A673 (cell line): ENCODE data around the gene RMI2. TPM values are rescaled to one million over a fixed set of nuclear protein-coding genes. Genes with fewer than 3 reads are reported as not detected.

Source experiments
- BruUV-seq: library from RNA; stranded (reverse); fragments of 400-500 nt; replicated peaks from 2 replicates; lab custom pipeline; 2021; lab: Mats Ljungman, UMichigan
- CTCF ChIA-PET: fragments of 300-600 bp; sonication (Branson Sonifier 250); formaldehyde crosslinking; loops from one replicate; lab custom pipeline; 2022; ENCODE audit warnings: antibody characterized with exemption; lab: Charles Lee
- POLR2A ChIA-PET: fragments of 300-600 bp; sonication (Branson Sonifier 250); formaldehyde crosslinking; loops from one replicate; lab custom pipeline; 2022; ENCODE audit warnings: antibody characterized with exemption; ENCODE audit not compliant: low non-redundant PET; lab: Charles Lee
- DNase-seq: peaks from one replicate; pipeline ENCODE4 v3.0.0-alpha.2; 2015; ENCODE audit warnings: low spot score
- H3K27ac ChIP-seq: fragments of 200-600 bp; sonication (generic); 2 replicates; pipeline ENCODE4 v1.5.1; 2016; ENCODE audit warnings: mixed run types, low read depth, mild to moderate bottlenecking, mixed read lengths, antibody characterized with exemption, low read length; ENCODE audit not compliant: poor library complexity, severe bottlenecking
- H3K27me3 ChIP-seq: fragments of 200-600 bp; sonication (generic); replicated peaks from 2 replicates; pipeline ENCODE4 v1.6.1; 2017; ENCODE audit warnings: mixed run types, low read depth, mild to moderate bottlenecking, mixed read lengths, antibody characterized with exemption, low read length; ENCODE audit not compliant: insufficient read depth, poor library complexity
- H3K36me3 ChIP-seq: fragments of 200-600 bp; sonication (generic); 2 replicates; pipeline ENCODE4 v1.6.1; 2016; ENCODE audit warnings: mixed run types, mild to moderate bottlenecking, mixed read lengths, antibody characterized with exemption, low read length; ENCODE audit not compliant: insufficient read depth, poor library complexity, severe bottlenecking
- H3K4me1 ChIP-seq: fragments of 200-600 bp; sonication (generic); 2 replicates; pipeline ENCODE4 v1.6.1; 2017; ENCODE audit warnings: mixed run types, mild to moderate bottlenecking, mixed read lengths, antibody characterized with exemption, low read length; ENCODE audit not compliant: insufficient read depth, poor library complexity, severe bottlenecking
- H3K4me3 ChIP-seq: fragments of 200-600 bp; sonication (generic); 2 replicates; pipeline ENCODE4 v1.5.1; 2016; ENCODE audit warnings: low read depth, mixed run types, mild to moderate bottlenecking, mixed read lengths, low read length; ENCODE audit not compliant: poor library complexity, severe bottlenecking
- H3K9me3 ChIP-seq: fragments of 200-600 bp; sonication (generic); 2 replicates; pipeline ENCODE4 v1.6.1; 2016; ENCODE audit warnings: mixed run types, low read depth, mild to moderate bottlenecking, mixed read lengths, antibody characterized with exemption, low read length; ENCODE audit not compliant: poor library complexity, severe bottlenecking
- CTCF ChIP-seq: fragments of 300-800, 200-600 bp; sonication (generic); conservative IDR thresholded peaks from 2 replicates; pipeline ENCODE4 v1.5.1; 2017; ENCODE audit warnings: low read depth, mild to moderate bottlenecking, antibody characterized with exemption, low read length, moderate library complexity, mixed read lengths
- EZH2 ChIP-seq: fragments of 200-600 bp; sonication (generic); IDR thresholded peaks from 2 replicates; pipeline ENCODE4 v1.6.1; 2017; ENCODE audit warnings: borderline replicate concordance, low read depth, mild to moderate bottlenecking, mixed read lengths, antibody characterized with exemption, low read length; ENCODE audit not compliant: poor library complexity, severe bottlenecking
- intact Hi-C: fragments of 100-400 bp; cut with micrococcal nuclease; formaldehyde crosslinking; loops from one replicate; pipeline ENCODE4 v1.10.0; 2022; ENCODE audit not compliant: unreplicated experiment
- total RNA-seq: library from RNA; stranded (reverse); gene quantifications from 2 replicates; pipeline ENCODE4 v1.2.3, GENCODE V29; 2021

Gene RMI2
- total RNA-seq, 1 experiment from 2014 or later: 28.5 TPM

- ChIA-PET CTCF (interaction anchor here (0.8 kb wide), 1 partner anchor 16 kb away, joined by 4 read pairs; no protein-coding TSS in a partner anchor), POLR2A (no interaction called here)
- intact Hi-C loops: loop anchor here (1.0 to 2.0 kb wide), 2 partner anchors 99 to 385 kb away; no protein-coding TSS in a partner anchor
- Histone ChIP-seq H3K4me3 (no peak overlapping the region), H3K36me3 (peaks cover 7% of the 10 kb centered on the region), H3K27ac (no peak overlapping the region), H3K9me3 (peaks cover 4% of the 10 kb centered on the region), H3K27me3 (no peaks in the 10 kb centered on the region), H3K4me1 (peaks cover 22% of the 10 kb centered on the region)
- no TSS peak for BruUV-seq
- DNase-seq: no peak
- no peak for TF ChIP-seq CTCF
Measured at GRCh38 chr16:11355862-11356261, 10.6 kb downstream of the RMI2 start.

GRCh38 chr16:11356573-11357331 lies 11.5 kb downstream of the RMI2 start:
- H3K27ac ChIP-seq: no peak overlapping the region
- CTCF ChIA-PET: interaction anchor here (0.5 to 1.3 kb wide), 7 partner anchors 9 to 99 kb away, joined by 3 to 12 read pairs (median 3); no protein-coding TSS in a partner anchor
- DNase-seq: peak; percentile 82
- POLR2A ChIA-PET: interaction anchor here (0.7 kb wide), 2 partner anchors 19 to 541 kb away, joined by 3 read pairs; no protein-coding TSS in a partner anchor
- H3K4me3 ChIP-seq: no peak overlapping the region
- intact Hi-C loops: loop anchor here (1.0 to 2.0 kb wide), 2 partner anchors 99 to 386 kb away; no protein-coding TSS in a partner anchor
- no peaks in the 10 kb centered on the region for H3K27me3 ChIP-seq
- peaks cover 4% of the 10 kb centered on the region for H3K9me3 ChIP-seq
- no TSS peak for BruUV-seq
- H3K4me1 ChIP-seq: peaks cover 29% of the 10 kb centered on the region
- peaks cover 7% of the 10 kb centered on the region for H3K36me3 ChIP-seq
- TF ChIP-seq CTCF: peak; percentile 87
- TF ChIP-seq EZH2: no peak

- ChIA-PET POLR2A (interaction anchor here (0.6 kb wide), 1 partner anchor 8 kb away, joined by 4 read pairs; no protein-coding TSS in a partner anchor), CTCF (no interaction called here)
- H3K9me3 ChIP-seq: no peaks in the 10 kb centered on the region
- H3K36me3 ChIP-seq: no peaks in the 10 kb centered on the region
- no peaks in the 10 kb centered on the region for H3K27me3 ChIP-seq
- H3K4me3 ChIP-seq: no peak overlapping the region
- no peak for DNase-seq
- TF ChIP-seq EZH2: no peak
- intact Hi-C loops: no loop called here
- H3K4me1 ChIP-seq: peaks cover 38% of the 10 kb centered on the region
- no TSS peak for BruUV-seq
- no peak overlapping the region for H3K27ac ChIP-seq
Measured at GRCh38 chr16:11358531-11358930, 13.3 kb downstream of the RMI2 start.
